ENCODE data around the gene HIVEP1. TPM values are rescaled to one million over a fixed set of nuclear protein-coding genes. Genes with fewer than 3 reads are reported as not detected.

HIVEP1 gene
- total and polyA plus RNA-seq, 3 donors from 2014 or later = 15.5 to 53.3 (median 44.1) TPM

GRCh38 chr6:12030993-12031550 is 19.0 kb downstream of the HIVEP1 start:
- H3K27ac ChIP-seq = no peak overlapping the region
- no peaks in the 10 kb centered on the region for H3K36me3 ChIP-seq (ENCODE audit: low read depth, missing control alignments)
- WGBS, 2 donors = 83% methylated on average over 2 of the region's 2 CpGs
- H3K4me3 ChIP-seq = no peak overlapping the region
- TF ChIP-seq POLR2A (IDR thresholded peaks at IDR 0.05) (no peak), CTCF (IDR thresholded peaks at IDR 0.05) (no peak)
- no peaks in the 10 kb centered on the region for H3K9me3 ChIP-seq
- intact Hi-C loops (cut with DNase I; ENCODE audit: low total_unique reads) = no loop called here
- H3K27me3 ChIP-seq = no peaks in the 10 kb centered on the region
- peaks cover 9% of the 10 kb centered on the region for H3K4me1 ChIP-seq
- no peak for DNase-seq

- Histone ChIP-seq H3K4me3 (no peak overlapping the region), H3K9me3 (no peaks in the 10 kb centered on the region), H3K36me3 (ENCODE audit: low read depth, missing control alignments) (no peaks in the 10 kb centered on the region), H3K27me3 (no peaks in the 10 kb centered on the region), H3K4me1 (peaks cover 9% of the 10 kb centered on the region), H3K27ac (no peak overlapping the region)
- WGBS, 2 donors = 63 to 65% methylated on average over 8 of the region's 8 CpGs
- intact Hi-C loops (cut with DNase I; ENCODE audit: low total_unique reads) = no loop called here
- no peak for DNase-seq
- no peak for TF ChIP-seq POLR2A (IDR thresholded peaks at IDR 0.05)
These were observed 20.9 kb downstream of the HIVEP1 start for GRCh38 chr6:12032783-12033573.

GRCh38 chr6:12033770-12034169 is 21.7 kb downstream of the HIVEP1 start:
- Histone ChIP-seq H3K9me3 (no peaks in the 10 kb centered on the region), H3K4me1 (peaks cover 9% of the 10 kb centered on the region), H3K27ac (no peak overlapping the region), H3K27me3 (no peaks in the 10 kb centered on the region), H3K36me3 (ENCODE audit: low read depth, missing control alignments) (no peaks in the 10 kb centered on the region), H3K4me3 (no peak overlapping the region)
- intact Hi-C loops (cut with DNase I; ENCODE audit: low total_unique reads) = no loop called here
- TF ChIP-seq POLR2A (IDR thresholded peaks at IDR 0.05) = no peak
- no peak for TF ChIP-seq CTCF (IDR thresholded peaks at IDR 0.05)
- DNase-seq = no peak
- WGBS, 2 donors = 38 to 42% methylated on average over 4 of the region's 4 CpGs

GRCh38 chr6:12034349-12034748 is 22.2 kb downstream of the HIVEP1 start:
- H3K4me3 ChIP-seq = no peak overlapping the region
- 53 to 59% methylated on average over 3 of the region's 3 CpGs for WGBS, 2 donors
- DNase-seq = peak; percentile 59
- H3K4me1 ChIP-seq = peaks cover 9% of the 10 kb centered on the region
- H3K27me3 ChIP-seq = no peaks in the 10 kb centered on the region
- H3K36me3 ChIP-seq (ENCODE audit: low read depth, missing control alignments) = no peaks in the 10 kb centered on the region
- peak overlapping the region in 1 of 2 donors; percentile 19 for H3K27ac ChIP-seq
- TF ChIP-seq CTCF (IDR thresholded peaks at IDR 0.05) (no peak), POLR2A (IDR thresholded peaks at IDR 0.05) (no peak)
- H3K9me3 ChIP-seq = no peaks in the 10 kb centered on the region
- intact Hi-C loops (cut with DNase I; ENCODE audit: low total_unique reads) = no loop called here

- Histone ChIP-seq H3K27me3 (no peaks in the 10 kb centered on the region), H3K9me3 (no peaks in the 10 kb centered on the region), H3K27ac (peak overlapping the region in 1 of 2 donors; percentile 19), H3K4me3 (no peak overlapping the region), H3K36me3 (ENCODE audit: low read depth, missing control alignments) (no peaks in the 10 kb centered on the region), H3K4me1 (peaks cover 9% of the 10 kb centered on the region)
- intact Hi-C loops (cut with DNase I; ENCODE audit: low total_unique reads) = no loop called here
- 74 to 85% methylated on average over 5 of the region's 5 CpGs for WGBS, 2 donors
- no peak for TF ChIP-seq CTCF (IDR thresholded peaks at IDR 0.05)
- TF ChIP-seq POLR2A (IDR thresholded peaks at IDR 0.05) = no peak
- no peak for DNase-seq
These were observed 22.7 kb downstream of the HIVEP1 start for GRCh38 chr6:12034837-12035236.

Measured in testis (tissue), 3 donors.